Body of pancreas (tissue), 4 donors: ENCODE measurements around the gene LCE4A.

Source experiments
- CTCF ChIP-seq, 7 experiments: fragments of 450-650 bp in 4 of 7; fragments of 200-600 bp in 3 of 7; sonication (generic) in 3 of 7; IDR thresholded peaks; one replicate each; pipeline ENCODE4 v1.5.1; 2016 to 2019; ENCODE audit warnings: antibody characterized with exemption in 7 of 7
- POLR2A ChIP-seq, 3 donors: fragments of 450-650 bp; IDR thresholded peaks; one replicate each; pipeline ENCODE4 v1.6.1; 2016; ENCODE audit warnings: antibody characterized with exemption in 3 of 3, mild to moderate bottlenecking in 2 of 3

GRCh38 chr1:152757747-152758146, 49.8 kb downstream of the LCE4A start, which contains the start of gene KPRP:
- TF ChIP-seq POLR2A (IDR thresholded peaks at IDR 0.05) = no peak
- TF ChIP-seq CTCF (IDR thresholded peaks at IDR 0.05) = no peak
